Fibroblast of pulmonary artery (primary cell): ENCODE data around the gene ARMC6.
A peak's percentile ranks its signal among the peaks of the same experiment; 100 is the strongest.

Source experiments
- DNase-seq: peaks from one replicate; pipeline ENCODE4 v3.0.0-alpha.2; 2010; ENCODE audit warnings: low read depth
- H3K4me3 ChIP-seq: replicated peaks from 2 replicates; pipeline ENCODE4 v1.5.1; 2011; ENCODE audit warnings: low read depth, mild to moderate bottlenecking, control low read depth, low read length, moderate library complexity
- TF ChIP-seq, protein P1 (sequence below): IDR thresholded peaks from 2 replicates; pipeline ENCODE4 v1.5.1; 2011; ENCODE audit warnings: mild to moderate bottlenecking, control low read depth, low read length, inconsistent platforms; ENCODE audit errors: missing control alignments

Gene ARMC6

DNA sequence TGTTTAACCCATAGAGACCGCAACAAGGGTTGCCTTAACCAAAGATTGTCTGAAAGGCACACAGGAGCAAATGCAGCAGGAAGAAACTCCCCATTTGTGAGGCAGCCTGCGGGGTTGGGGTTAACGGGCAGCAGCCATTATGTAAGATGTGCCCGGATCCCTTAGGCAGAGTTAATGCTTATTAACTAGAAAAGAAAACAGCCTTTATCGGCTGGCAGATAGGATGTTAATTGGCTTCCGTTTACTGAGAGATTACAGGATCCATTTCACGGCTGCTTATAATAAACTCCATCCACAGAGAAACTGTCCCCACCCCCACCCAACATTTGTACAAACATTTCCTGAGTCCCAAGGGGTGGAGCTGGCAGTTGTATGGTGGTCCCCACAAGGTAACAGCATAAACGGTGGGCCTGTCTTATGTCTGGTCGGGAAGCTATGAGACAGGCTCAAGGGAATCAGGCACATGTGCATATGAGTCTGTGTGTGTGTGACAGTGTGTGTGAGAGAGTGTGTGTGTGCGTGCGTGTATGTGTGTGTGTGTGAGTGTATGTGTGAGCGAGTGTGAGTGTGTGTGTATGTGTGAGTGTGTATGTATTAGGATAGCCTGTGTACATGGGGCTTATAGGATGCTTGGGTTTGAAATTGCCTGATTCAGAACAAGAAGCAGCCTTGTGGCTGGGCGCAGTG is 40.9 kb downstream of the ARMC6 start:
- H3K4me3 ChIP-seq: no peak overlapping the region
- TF ChIP-seq, protein P1, sequence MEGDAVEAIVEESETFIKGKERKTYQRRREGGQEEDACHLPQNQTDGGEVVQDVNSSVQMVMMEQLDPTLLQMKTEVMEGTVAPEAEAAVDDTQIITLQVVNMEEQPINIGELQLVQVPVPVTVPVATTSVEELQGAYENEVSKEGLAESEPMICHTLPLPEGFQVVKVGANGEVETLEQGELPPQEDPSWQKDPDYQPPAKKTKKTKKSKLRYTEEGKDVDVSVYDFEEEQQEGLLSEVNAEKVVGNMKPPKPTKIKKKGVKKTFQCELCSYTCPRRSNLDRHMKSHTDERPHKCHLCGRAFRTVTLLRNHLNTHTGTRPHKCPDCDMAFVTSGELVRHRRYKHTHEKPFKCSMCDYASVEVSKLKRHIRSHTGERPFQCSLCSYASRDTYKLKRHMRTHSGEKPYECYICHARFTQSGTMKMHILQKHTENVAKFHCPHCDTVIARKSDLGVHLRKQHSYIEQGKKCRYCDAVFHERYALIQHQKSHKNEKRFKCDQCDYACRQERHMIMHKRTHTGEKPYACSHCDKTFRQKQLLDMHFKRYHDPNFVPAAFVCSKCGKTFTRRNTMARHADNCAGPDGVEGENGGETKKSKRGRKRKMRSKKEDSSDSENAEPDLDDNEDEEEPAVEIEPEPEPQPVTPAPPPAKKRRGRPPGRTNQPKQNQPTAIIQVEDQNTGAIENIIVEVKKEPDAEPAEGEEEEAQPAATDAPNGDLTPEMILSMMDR: no peak
- DNase-seq: no peak

- no peak overlapping the region for H3K4me3 ChIP-seq
- TF ChIP-seq, protein P1: no peak
- DNase-seq: no peak
These were observed 41.7 kb downstream of the ARMC6 start for GRCh38 chr19:19075126-19075525.

GRCh38 chr19:19076476-19076875 is 43.1 kb downstream of the ARMC6 start:
- TF ChIP-seq, protein P1: no peak
- no peak for DNase-seq
- no peak overlapping the region for H3K4me3 ChIP-seq

GRCh38 chr19:19077103-19077502 is 43.7 kb downstream of the ARMC6 start:
- no peak overlapping the region for H3K4me3 ChIP-seq
- no peak for DNase-seq
- TF ChIP-seq, protein P1: no peak

- no peak overlapping the region for H3K4me3 ChIP-seq
- no peak for DNase-seq
- TF ChIP-seq, protein P1: no peak
These were observed 45.4 kb downstream of the ARMC6 start for GRCh38 chr19:19078801-19079200.

- TF ChIP-seq, protein P1: no peak
- DNase-seq: no peak
- no peak overlapping the region for H3K4me3 ChIP-seq
These were observed 46.2 kb downstream of the ARMC6 start for GRCh38 chr19:19079571-19079970.

- TF ChIP-seq, protein P1: no peak
These were observed 48.3 kb downstream of the ARMC6 start for GRCh38 chr19:19081642-19082151.

More at GRCh38 chr19:19081642-19082151, 48.3 kb downstream of the ARMC6 start:
- peak; percentile 43 for DNase-seq
- no peak overlapping the region for H3K4me3 ChIP-seq
